ENCODE data around the gene MRE11.

DNA sequence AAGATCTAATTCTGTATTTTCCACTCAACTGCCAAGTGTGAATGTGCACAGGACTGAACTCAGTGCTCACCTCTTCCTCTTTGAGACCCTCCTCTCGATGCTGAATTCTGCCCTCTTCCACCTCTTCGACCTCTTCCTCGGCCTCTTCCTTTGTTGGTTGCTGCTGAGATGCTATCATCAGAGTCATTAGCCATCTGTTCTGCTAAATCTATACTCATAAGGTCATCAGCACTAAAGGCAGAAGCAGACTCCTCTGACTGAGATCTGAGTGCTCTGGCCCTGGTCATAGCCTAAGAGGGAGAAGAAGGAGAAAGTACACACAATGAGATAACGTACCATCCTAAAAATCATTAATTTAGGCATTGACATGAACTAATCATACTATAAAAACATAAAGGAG lies 46.5 kb downstream of the MRE11 start:
- TF ChIP-seq GATA2 (IDR thresholded peaks at IDR 0.05; ENCODE audit: low read depth, low read length): no peak
- TF ChIP-seq GATA3 (IDR thresholded peaks at IDR 0.05; ENCODE audit: low read depth, low read length): no peak

All from SH-SY5Y (cell line).